ENCODE measurements around the gene ZNF804B. TPM values are rescaled to one million over a fixed set of nuclear protein-coding genes. Genes with fewer than 3 reads are reported as not detected.

The ZNF804B gene
- total RNA-seq = under 1 TPM; 0.08 to 0.57 (median 0.18) TPM

- in situ Hi-C loops (cut with MboI; ENCODE audit: low pct_unique_long_range_greater_than_20kb in 2 of 9, low sequenced_read_pairs in 9 of 9, unreplicated experiment in 9 of 9) = no loop called here
- Histone ChIP-seq H3K27ac (no peak within 1 kb of the TSS), H3K4me1 (replicated peaks in 1 of 2) (peaks cover 0 to 2% of the 10 kb centered on the region in 2 donors), H3K4me3 (peak within 1 kb of the TSS; percentile 39 to 60 (median 54))
- ATAC-seq (replicated peaks in 6 of 8) = peak in 7 of 8 experiments; percentile 75 to 91 (median 90)
- WGBS, 10 experiments = 10 to 58% (median 40%) methylated on average over 4 to 13 of the region's 74 CpGs; no CpG with 5 or more reads in 7 of the 10 experiments
Observed at GRCh38 chr7:88759230-88760135, at the start of gene ZNF804B. Gene ZNF804B (plus strand): TSS chr7:88759700. CDS start chr7:88759977, 277 bp downstream.

- Histone ChIP-seq H3K4me1 (replicated peaks in 1 of 2) (no peaks in the 10 kb centered on the region), H3K4me3 (no peak overlapping the region), H3K27ac (no peak overlapping the region)
- ATAC-seq (replicated peaks in 6 of 8) = no peak
- in situ Hi-C loops (cut with MboI; ENCODE audit: low pct_unique_long_range_greater_than_20kb in 2 of 9, low sequenced_read_pairs in 9 of 9, unreplicated experiment in 9 of 9) = no loop called here
- WGBS, 10 experiments = 0 to 97% (median 80%) methylated on average over 1 to 2 of the region's 2 CpGs
Observed at GRCh38 chr7:88735920-88736319, 23.6 kb upstream of the ZNF804B start.

GRCh38 chr7:88737632-88738031, 21.9 kb upstream of the ZNF804B start:
- no peaks in the 10 kb centered on the region for H3K4me1 ChIP-seq (replicated peaks in 1 of 2)
- in situ Hi-C loops (cut with MboI; ENCODE audit: low pct_unique_long_range_greater_than_20kb in 2 of 9, low sequenced_read_pairs in 9 of 9, unreplicated experiment in 9 of 9) = no loop called here

GRCh38 chr7:88746126-88746525, 13.4 kb upstream of the ZNF804B start:
- 0 to 80% (median 55%) methylated on average over 1 to 3 of the region's 3 CpGs for WGBS, 10 experiments
- H3K4me3 ChIP-seq = no peak overlapping the region
- no peak for ATAC-seq (replicated peaks in 6 of 8)
- no peak overlapping the region for H3K27ac ChIP-seq
- no peaks in the 10 kb centered on the region for H3K4me1 ChIP-seq (replicated peaks in 1 of 2)
- in situ Hi-C loops (cut with MboI; ENCODE audit: low pct_unique_long_range_greater_than_20kb in 2 of 9, low sequenced_read_pairs in 9 of 9, unreplicated experiment in 9 of 9) = no loop called here

More at GRCh38 chr7:88737632-88738031, 21.9 kb upstream of the ZNF804B start:
- Histone ChIP-seq H3K4me3 (no peak overlapping the region), H3K27ac (no peak overlapping the region)
- no peak for ATAC-seq (replicated peaks in 6 of 8)

GRCh38 chr7:88756802-88757201, 2.7 kb upstream of the ZNF804B start:
- in situ Hi-C loops (cut with MboI; ENCODE audit: low pct_unique_long_range_greater_than_20kb in 2 of 9, low sequenced_read_pairs in 9 of 9, unreplicated experiment in 9 of 9) = no loop called here
- Histone ChIP-seq H3K27ac (no peak overlapping the region), H3K4me1 (replicated peaks in 1 of 2) (peaks cover 0 to 2% of the 10 kb centered on the region in 2 donors), H3K4me3 (no peak overlapping the region)
- no peak for ATAC-seq (replicated peaks in 6 of 8)
- WGBS, 10 experiments = 0 to 100% (median 92%) methylated on average over 1 of the region's 1 CpG; no CpG with 5 or more reads in 1 of the 10 experiments

GRCh38 chr7:88757371-88757770, 2.1 kb upstream of the ZNF804B start:
- Histone ChIP-seq H3K27ac (no peak overlapping the region), H3K4me3 (no peak overlapping the region), H3K4me1 (replicated peaks in 1 of 2) (peaks cover 0 to 2% of the 10 kb centered on the region in 2 donors)
- no peak for ATAC-seq (replicated peaks in 6 of 8)
- 0 to 92% (median 89%) methylated on average over 1 to 2 of the region's 2 CpGs; no CpG with 5 or more reads in 1 of the 10 experiments for WGBS, 10 experiments
- in situ Hi-C loops (cut with MboI; ENCODE audit: low pct_unique_long_range_greater_than_20kb in 2 of 9, low sequenced_read_pairs in 9 of 9, unreplicated experiment in 9 of 9) = no loop called here

- Histone ChIP-seq H3K4me3 (peak overlapping the region; percentile 39 to 60 (median 54)), H3K4me1 (replicated peaks in 1 of 2) (peaks cover 0 to 2% of the 10 kb centered on the region in 2 donors), H3K27ac (no peak overlapping the region)
- WGBS, 10 experiments = 2 to 69% (median 4%) methylated on average over 2 to 27 of the region's 33 CpGs; no CpG with 5 or more reads in 1 of the 10 experiments
- peak in 7 of 8 experiments; percentile 52 to 70 (median 61) for ATAC-seq (replicated peaks in 6 of 8)
- in situ Hi-C loops (cut with MboI; ENCODE audit: low pct_unique_long_range_greater_than_20kb in 2 of 9, low sequenced_read_pairs in 9 of 9, unreplicated experiment in 9 of 9) = no loop called here
Observed at GRCh38 chr7:88758381-88759229, 895 bp upstream of the ZNF804B start.

GRCh38 chr7:88760136-88760515, 626 bp downstream of the ZNF804B start:
- in situ Hi-C loops (cut with MboI; ENCODE audit: low pct_unique_long_range_greater_than_20kb in 2 of 9, low sequenced_read_pairs in 9 of 9, unreplicated experiment in 9 of 9) = no loop called here
- H3K4me3 ChIP-seq = peak overlapping the region; percentile 39 to 60 (median 54)
- no peak overlapping the region for H3K27ac ChIP-seq
- peak in 1 of 8 experiments; percentile 9 for ATAC-seq (replicated peaks in 6 of 8)
- WGBS, 10 experiments = 8 to 70% (median 42%) methylated on average over 2 to 6 of the region's 6 CpGs; no CpG with 5 or more reads in 1 of the 10 experiments
- peaks cover 0 to 2% of the 10 kb centered on the region in 2 donors for H3K4me1 ChIP-seq (replicated peaks in 1 of 2)

GRCh38 chr7:88761779-88762178, 2.3 kb downstream of the ZNF804B start:
- Histone ChIP-seq H3K4me1 (replicated peaks in 1 of 2) (peaks cover 0 to 2% of the 10 kb centered on the region in 2 donors), H3K27ac (no peak overlapping the region), H3K4me3 (no peak overlapping the region)
- in situ Hi-C loops (cut with MboI; ENCODE audit: low pct_unique_long_range_greater_than_20kb in 2 of 9, low sequenced_read_pairs in 9 of 9, unreplicated experiment in 9 of 9) = no loop called here
- no peak for ATAC-seq (replicated peaks in 6 of 8)
- WGBS, 10 experiments = 0 to 100% (median 80%) methylated on average over 1 of the region's 1 CpG; no CpG with 5 or more reads in 5 of the 10 experiments

GRCh38 chr7:88771417-88771816, 11.9 kb downstream of the ZNF804B start:
- Histone ChIP-seq H3K27ac (no peak overlapping the region), H3K4me3 (no peak overlapping the region), H3K4me1 (replicated peaks in 1 of 2) (no peaks in the 10 kb centered on the region)
- in situ Hi-C loops (cut with MboI; ENCODE audit: low pct_unique_long_range_greater_than_20kb in 2 of 9, low sequenced_read_pairs in 9 of 9, unreplicated experiment in 9 of 9) = no loop called here
- no peak for ATAC-seq (replicated peaks in 6 of 8)
- WGBS, 10 experiments = 0 to 100% (median 80%) methylated on average over 1 of the region's 1 CpG; no CpG with 5 or more reads in 3 of the 10 experiments

- Histone ChIP-seq H3K4me1 (replicated peaks in 1 of 2) (no peaks in the 10 kb centered on the region), H3K4me3 (no peak overlapping the region), H3K27ac (no peak overlapping the region)
- in situ Hi-C loops (cut with MboI; ENCODE audit: low pct_unique_long_range_greater_than_20kb in 2 of 9, low sequenced_read_pairs in 9 of 9, unreplicated experiment in 9 of 9) = no loop called here
- no peak for ATAC-seq (replicated peaks in 6 of 8)
Observed at GRCh38 chr7:88772776-88773175, 13.3 kb downstream of the ZNF804B start.

- ATAC-seq (replicated peaks in 6 of 8) = no peak
- in situ Hi-C loops (cut with MboI; ENCODE audit: low pct_unique_long_range_greater_than_20kb in 2 of 9, low sequenced_read_pairs in 9 of 9, unreplicated experiment in 9 of 9) = no loop called here
- Histone ChIP-seq H3K27ac (no peak overlapping the region), H3K4me3 (no peak overlapping the region), H3K4me1 (replicated peaks in 1 of 2) (no peaks in the 10 kb centered on the region)
Observed at GRCh38 chr7:88775838-88776237, 16.3 kb downstream of the ZNF804B start.

- 0 to 69% (median 44%) methylated on average over 1 to 2 of the region's 2 CpGs; no CpG with 5 or more reads in 4 of the 10 experiments for WGBS, 10 experiments
- in situ Hi-C loops (cut with MboI; ENCODE audit: low pct_unique_long_range_greater_than_20kb in 2 of 9, low sequenced_read_pairs in 9 of 9, unreplicated experiment in 9 of 9) = no loop called here
- H3K4me1 ChIP-seq (replicated peaks in 1 of 2) = no peaks in the 10 kb centered on the region
- H3K27ac ChIP-seq = no peak overlapping the region
- ATAC-seq (replicated peaks in 6 of 8) = no peak
- H3K4me3 ChIP-seq = no peak overlapping the region
Observed at GRCh38 chr7:88787777-88788176, 28.3 kb downstream of the ZNF804B start.
